GM15510 (cell line): ENCODE data around the gene P2RX7.

Experiments used
- POLR2A ChIP-seq: IDR thresholded peaks from 3 replicates; pipeline ENCODE4 v1.6.1; 2011; ENCODE audit warnings: borderline replicate concordance; ENCODE audit not compliant: insufficient read length; ENCODE audit errors: extremely low read depth

P2RX7 gene

DNA sequence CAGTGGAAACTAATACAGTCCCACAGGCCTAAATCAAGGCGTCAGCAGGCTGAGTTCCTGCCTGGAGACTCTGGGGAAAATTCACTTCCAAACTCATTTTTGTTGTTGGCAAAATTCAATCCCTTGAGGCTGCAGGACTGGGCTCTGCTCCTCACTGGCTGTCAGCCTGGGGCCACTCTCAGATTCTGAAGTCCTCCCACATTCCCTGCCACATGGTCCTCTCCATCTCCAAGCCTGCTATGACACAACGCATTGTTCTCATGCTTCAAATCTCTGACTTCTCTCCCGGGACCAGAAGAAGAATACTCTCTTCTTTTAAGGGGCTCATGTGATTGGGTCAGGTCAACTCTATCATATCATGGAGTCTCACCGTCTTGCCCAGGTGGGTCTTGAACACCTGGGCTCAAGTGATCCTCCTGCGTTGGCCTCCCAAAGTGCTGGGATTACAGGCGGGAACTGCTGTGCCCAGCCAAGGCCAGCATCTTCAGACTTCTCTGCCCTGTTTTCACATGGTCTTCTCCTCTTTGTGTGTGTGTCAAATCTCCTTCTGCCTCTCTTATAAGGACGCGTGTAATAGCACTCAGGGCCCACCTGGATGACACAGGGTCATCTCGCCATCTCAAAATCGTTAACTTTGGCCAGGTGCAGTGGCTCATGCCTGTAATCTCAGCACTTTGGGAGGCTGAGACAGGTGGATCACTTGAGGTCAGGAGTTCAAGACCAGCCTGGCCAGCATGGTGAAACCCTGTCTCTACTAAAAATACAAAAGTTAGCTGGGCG is 9.7 kb downstream of the P2RX7 start:
- no peak for TF ChIP-seq POLR2A

DNA sequence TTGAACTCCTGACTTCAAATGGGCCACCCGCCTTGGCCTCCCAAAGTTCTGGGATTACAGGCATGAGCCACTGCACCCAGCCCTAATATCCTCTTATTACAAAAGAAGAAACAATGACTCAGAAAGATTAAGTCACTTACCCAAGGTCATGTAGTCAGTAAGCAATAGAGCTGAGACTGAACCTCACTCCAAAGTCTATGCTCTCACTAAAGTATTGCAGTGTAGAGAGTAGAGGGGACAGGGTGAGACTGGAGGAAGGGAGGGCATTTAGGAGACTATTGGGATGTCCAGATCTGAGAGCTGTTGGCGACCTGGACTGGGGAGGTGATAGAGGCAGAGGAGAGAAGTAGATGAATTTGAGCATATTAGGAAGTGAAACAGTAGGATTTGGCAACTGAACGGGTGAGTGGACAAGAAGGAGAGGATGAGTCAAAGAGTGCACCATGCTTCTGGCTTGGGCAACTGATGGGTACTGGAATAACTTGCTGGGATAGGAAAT is 11.8 kb downstream of the P2RX7 start:
- no peak for TF ChIP-seq POLR2A

DNA sequence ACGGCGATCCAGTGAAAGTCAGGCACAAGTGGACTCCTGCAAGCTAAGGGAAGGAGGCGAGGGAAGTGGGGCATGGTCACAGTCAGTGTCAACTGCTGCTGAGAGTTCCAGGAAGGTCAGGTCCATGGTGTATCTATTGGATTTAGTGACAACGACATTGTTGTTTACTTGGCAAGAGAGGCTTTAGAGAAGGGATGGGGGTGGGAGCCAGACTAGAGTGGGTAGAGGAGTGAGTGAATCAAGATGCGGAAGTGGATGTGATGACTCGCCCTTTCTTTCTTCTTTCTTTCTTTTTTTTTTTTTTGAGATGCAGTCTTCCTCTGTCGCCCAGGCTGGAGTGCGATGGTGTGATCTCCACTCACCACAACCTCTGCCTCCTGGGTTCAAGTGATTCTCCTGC is 12.5 kb downstream of the P2RX7 start:
- TF ChIP-seq POLR2A, result no peak

DNA sequence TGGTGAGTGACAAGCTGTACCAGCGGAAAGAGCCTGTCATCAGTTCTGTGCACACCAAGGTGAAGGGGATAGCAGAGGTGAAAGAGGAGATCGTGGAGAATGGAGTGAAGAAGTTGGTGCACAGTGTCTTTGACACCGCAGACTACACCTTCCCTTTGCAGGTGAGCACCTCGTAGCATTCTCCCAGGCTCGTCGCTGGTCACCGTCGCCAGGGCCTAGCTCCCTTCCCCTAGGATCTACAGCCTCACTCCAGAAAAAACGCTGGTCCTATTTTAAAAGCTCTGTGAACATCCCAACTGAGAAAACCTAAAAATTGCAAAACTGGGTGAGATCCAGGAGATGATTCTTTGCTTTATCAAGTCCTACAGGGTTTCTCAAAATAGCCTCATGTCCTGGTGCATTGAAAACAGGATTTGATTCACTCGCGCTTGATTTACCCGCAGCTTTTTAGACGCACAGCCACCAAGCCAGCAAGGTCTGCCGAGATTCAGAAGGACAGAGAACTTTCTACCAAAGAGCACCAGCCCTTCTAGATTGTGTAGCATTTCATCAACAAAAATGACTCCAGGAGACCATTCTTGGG is 22.2 kb downstream of the P2RX7 start:
- no peak for TF ChIP-seq POLR2A

DNA sequence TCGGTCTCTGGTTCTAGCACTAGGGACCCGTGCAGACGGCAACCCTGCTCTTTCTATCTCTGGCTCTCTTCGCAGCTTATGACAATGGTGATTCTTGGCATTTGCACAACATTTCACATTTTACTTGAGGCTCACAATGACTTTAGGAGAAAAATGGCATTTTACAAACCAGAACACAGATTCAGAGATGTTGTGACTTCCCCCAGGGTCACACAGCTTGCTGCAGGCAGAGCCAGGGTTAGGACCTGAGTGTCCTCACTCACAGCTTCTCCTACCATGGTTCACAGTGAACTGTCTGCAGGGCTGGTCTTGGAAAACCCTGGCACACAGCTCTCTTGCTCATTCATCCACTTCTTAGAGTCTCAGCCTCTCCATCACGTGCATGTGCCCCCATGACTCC is 23.7 kb downstream of the P2RX7 start:
- no peak for TF ChIP-seq POLR2A

DNA sequence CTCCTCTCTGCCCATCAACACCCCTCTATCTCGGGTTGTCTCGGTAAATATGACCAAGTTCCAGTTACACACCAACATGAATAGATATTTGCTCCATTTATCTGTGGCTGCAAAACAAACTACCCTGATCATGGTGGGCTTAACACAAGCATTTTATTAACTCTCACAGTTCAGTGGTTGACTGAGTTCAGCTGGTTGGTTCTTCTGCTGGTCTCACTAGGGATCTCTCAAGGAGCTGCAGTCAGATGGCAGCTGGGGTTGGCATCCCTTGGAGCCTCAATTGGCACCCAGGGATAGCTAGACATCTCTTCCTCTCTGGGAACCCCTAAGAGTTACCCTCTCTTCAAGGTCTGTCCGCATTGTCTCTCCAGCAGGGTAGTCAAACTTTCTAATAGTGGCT is 25.4 kb downstream of the P2RX7 start:
- TF ChIP-seq POLR2A, result no peak

DNA sequence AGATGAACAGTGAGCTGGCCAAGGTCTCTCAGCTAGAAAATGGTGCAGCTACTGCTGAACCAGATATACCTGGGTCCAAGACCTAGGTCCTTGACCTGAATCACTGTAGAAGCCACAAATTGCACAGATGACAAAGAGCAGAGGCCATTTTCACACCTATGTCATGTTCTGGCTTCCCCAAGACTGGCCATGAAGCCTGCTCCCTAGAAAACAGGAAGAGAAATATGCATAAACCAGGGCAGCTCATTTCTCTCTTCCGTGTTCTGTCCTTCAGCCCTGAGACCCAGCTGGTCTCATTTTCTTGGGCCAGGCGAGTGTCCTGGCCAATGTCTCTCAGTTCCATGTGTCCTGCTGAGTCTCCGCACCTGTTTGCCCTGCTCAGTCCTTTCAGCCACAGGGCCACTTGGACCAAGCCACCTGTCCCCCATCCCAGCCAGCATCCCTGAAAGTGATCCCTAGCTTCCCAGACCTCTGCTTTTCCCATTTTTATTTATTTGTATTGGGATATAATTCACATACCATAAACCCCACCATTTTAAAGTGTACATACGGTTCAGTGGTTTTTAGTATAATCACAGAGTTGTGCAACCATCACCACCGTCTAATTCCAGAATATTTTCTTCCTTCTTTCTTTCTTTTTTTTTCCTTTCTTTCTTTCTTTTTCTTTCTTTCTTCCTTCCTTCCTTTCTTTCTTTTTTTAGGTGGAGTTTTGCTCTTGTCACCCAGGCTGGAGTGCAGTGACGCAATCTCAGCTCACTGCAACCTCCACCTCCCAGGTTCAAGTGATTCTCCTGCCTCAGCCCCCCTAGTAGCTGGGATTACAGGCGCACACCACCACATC is 27.0 kb downstream of the P2RX7 start:
- TF ChIP-seq POLR2A, result no peak

DNA sequence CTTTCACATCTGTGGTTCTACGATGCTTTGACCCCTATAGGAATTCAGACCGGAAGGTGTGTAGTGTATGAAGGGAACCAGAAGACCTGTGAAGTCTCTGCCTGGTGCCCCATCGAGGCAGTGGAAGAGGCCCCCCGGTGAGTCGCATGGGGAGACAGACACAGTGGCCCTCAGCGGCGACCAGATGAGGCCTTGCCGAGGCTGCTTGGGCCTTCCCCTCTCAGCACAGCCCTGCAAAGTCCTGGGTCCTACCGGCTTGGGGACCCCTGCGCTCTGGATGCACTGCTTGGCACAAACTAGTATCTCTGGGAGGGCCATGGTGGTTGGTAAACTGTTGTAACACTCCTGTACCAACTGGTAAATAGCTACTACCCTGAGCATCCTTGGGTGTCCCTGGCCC is 29.7 kb downstream of the P2RX7 start:
- no peak for TF ChIP-seq POLR2A

DNA sequence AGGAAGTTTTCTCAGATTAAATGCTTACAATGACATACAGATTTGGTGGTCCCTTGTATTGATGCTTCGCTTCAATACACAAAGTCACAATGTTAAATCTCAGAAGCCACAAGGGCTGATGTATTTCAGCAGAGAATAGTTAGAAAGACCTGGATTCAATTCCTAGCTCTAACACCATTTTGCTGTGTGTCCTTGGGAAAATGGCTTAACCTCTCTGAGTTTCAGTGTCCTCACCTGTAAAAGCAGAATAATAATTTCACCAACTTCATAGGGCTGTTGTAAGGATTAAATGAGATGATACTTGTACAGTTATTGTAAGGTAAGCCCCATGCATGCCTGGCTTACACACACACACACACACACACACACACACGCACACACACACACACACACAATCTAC is 30.3 kb downstream of the P2RX7 start:
- no peak for TF ChIP-seq POLR2A

DNA sequence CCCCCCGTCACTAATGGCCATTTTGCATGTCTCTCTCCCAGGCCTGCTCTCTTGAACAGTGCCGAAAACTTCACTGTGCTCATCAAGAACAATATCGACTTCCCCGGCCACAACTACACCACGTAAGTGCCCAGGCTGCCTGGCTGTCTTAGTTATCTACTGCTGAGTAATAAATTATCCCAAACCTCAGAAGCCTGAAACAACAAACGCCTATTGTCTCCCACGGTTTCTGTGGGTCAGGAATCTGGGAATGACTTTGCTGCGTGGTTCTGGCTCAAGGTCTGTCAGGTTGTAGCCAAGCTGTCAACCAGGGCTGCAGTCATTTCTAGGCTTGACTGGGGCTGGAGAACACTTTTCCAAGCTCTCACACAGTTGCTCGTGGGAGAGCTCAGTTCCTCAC is 32.6 kb downstream of the P2RX7 start:
- TF ChIP-seq POLR2A, result no peak

DNA sequence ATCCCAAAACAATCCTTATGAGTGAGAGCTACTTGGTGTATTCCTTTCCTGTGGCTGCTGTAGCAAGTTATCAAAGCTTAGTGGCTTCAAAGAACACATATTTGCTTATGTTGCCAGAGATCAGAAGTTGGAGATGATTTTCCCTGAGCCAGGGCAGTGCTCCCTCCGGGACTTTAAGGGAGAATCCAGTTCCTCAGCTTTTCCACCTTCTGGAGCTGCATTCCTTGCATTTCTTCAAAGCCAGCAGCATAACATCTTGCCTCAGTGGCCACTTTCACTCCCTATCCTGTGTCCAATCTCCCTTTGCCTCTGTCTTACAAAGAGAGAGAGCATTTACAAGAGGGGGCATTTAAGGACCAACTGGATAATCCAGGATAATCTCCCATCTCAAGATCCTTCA is 33.7 kb downstream of the P2RX7 start:
- TF ChIP-seq POLR2A, result no peak

DNA sequence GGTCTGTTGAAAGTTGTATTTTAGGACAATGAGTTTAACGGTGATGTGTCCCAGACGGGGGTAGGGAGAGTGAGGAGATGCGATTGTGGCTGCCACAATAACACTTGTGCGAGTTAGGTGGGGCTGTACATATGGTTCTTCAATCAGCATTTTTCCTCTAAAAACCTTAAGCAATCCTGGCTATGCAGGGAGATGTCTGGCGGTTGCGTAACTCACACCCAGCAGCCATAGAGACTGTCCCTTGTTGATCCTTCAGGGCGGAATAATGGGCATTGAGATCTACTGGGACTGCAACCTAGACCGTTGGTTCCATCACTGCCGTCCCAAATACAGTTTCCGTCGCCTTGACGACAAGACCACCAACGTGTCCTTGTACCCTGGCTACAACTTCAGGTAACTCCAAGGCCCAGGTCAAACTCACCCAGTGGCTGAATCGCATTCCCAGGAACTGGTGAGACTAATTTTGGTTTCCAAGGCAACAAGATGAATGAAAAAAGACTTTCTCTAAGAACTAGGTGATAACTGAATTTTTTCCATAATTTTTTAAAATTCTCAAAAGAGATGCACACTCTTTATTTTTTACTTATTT is 34.6 kb downstream of the P2RX7 start:
- no peak for TF ChIP-seq POLR2A

DNA sequence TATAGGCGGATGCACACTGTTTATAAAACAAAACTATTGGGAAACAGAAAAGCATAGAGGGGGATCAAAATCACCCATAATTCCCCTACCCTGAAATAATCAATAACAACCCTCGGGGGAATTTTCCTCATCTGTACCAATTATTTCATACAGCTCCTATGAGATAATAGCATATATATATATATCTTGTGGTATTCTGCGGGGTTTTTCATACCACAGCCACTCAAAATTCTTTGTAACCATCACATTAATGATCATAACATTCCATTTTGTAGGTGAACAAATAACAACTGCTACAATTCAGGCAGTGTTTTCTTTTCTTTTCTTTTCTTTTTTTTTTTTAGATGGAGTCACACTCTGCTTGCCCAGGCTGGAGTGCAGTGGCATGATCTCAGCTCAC is 35.3 kb downstream of the P2RX7 start:
- TF ChIP-seq POLR2A, result no peak

DNA sequence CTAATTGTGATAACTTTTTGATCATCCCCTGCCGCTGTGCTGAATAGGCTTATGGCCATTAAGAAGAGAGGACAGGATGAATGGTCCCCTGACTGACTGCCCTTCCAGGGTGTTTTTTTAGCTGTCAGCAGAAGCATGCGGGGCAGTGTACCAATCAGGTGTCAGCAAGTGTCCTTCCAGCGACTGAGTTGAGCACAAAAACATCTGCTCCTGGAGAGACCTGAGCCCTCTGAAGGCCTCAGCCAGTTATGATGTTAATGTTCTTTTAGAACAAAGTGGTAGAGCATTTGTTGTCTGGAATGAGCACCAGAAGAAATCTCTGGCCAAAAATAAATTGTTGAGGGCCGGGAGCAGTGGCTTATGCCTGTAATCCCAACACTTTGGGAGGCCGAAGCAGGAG is 37.5 kb downstream of the P2RX7 start:
- TF ChIP-seq POLR2A, result no peak
